Measurements from ENCODE around the gene LCMT1. TPM values are rescaled to one million over a fixed set of nuclear protein-coding genes. Genes with fewer than 3 reads are reported as not detected.
"Not testable (repeated sequence)": the region's sequence is repeated elsewhere in the genome, so short reads cannot be mapped to it uniquely, and the experiment has no call there.

The LCMT1 gene
- total and polyA plus RNA-seq, 4 donors: 40.1 to 70.9 (median 59.0) TPM

GRCh38 chr16:25109643-25110042 lies 1.9 kb upstream of the LCMT1 start:
- Histone ChIP-seq H3K27ac (ENCODE audit: low read depth, low read length) (no peak overlapping the region), H3K27me3 (ENCODE audit: control insufficient read depth, insufficient read depth, low read length) (no peaks in the 10 kb centered on the region), H3K4me1 (ENCODE audit: control insufficient read depth, insufficient read depth, low read length) (peaks cover 31% of the 10 kb centered on the region), H3K4me3 (ENCODE audit: low read depth, low read length) (no peak overlapping the region), H3K36me3 (ENCODE audit: control insufficient read depth, insufficient read depth, low read length) (peaks cover 6% of the 10 kb centered on the region), H3K9me3 (ENCODE audit: control insufficient read depth, insufficient read depth, low read length) (no peaks in the 10 kb centered on the region)
- DNase-seq (ENCODE audit: low read depth in 4 of 6, low spot score in 6 of 6): peak in 1 of 6 donors; percentile 7
- 94% methylated on average over 2 of the region's 4 CpGs for WGBS (ENCODE audit: insufficient coverage)

GRCh38 chr16:25110387-25110947 lies 1.1 kb upstream of the LCMT1 start:
- Histone ChIP-seq H3K36me3 (ENCODE audit: control insufficient read depth, insufficient read depth, low read length) (peaks cover 10% of the 10 kb centered on the region), H3K4me1 (ENCODE audit: control insufficient read depth, insufficient read depth, low read length) (peaks cover 31% of the 10 kb centered on the region), H3K4me3 (ENCODE audit: low read depth, low read length) (peak overlapping the region; percentile 96), H3K27ac (ENCODE audit: low read depth, low read length) (no peak overlapping the region), H3K27me3 (ENCODE audit: control insufficient read depth, insufficient read depth, low read length) (no peaks in the 10 kb centered on the region), H3K9me3 (ENCODE audit: control insufficient read depth, insufficient read depth, low read length) (no peaks in the 10 kb centered on the region)
- 36% methylated on average over 2 of the region's 8 CpGs for WGBS (ENCODE audit: insufficient coverage)
- DNase-seq (ENCODE audit: low read depth in 4 of 6, low spot score in 6 of 6): no peak

DNA sequence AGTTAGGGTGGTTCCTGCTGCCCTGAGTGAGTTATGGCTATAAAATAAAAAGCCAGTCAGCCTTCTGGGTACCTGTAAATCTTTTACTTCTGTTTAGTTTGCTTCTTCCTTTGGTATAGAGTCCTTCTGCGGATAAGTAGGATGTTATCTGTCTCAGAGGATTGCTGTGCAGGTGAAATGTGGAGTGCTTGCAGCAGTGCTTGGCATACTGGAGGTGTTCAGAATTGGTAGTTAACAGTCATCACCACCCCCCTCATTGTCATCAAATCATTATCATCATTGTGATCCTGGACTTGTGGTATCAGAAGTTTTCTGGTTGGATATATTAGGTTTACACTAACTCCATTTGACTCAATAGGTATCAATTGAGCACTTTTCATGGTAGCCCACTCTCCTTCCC lies 2.6 kb downstream of the LCMT1 start:
- Histone ChIP-seq H3K4me1 (ENCODE audit: control insufficient read depth, insufficient read depth, low read length) (peaks cover 17% of the 10 kb centered on the region), H3K4me3 (ENCODE audit: low read depth, low read length) (no peak overlapping the region), H3K27me3 (ENCODE audit: control insufficient read depth, insufficient read depth, low read length) (no peaks in the 10 kb centered on the region), H3K27ac (ENCODE audit: low read depth, low read length) (no peak overlapping the region), H3K9me3 (ENCODE audit: control insufficient read depth, insufficient read depth, low read length) (no peaks in the 10 kb centered on the region), H3K36me3 (ENCODE audit: control insufficient read depth, insufficient read depth, low read length) (peaks cover 23% of the 10 kb centered on the region)
- WGBS (ENCODE audit: insufficient coverage): no CpG with 5 or more reads among the region's 1 CpG
- DNase-seq (ENCODE audit: low read depth in 4 of 6, low spot score in 6 of 6): no peak

DNA sequence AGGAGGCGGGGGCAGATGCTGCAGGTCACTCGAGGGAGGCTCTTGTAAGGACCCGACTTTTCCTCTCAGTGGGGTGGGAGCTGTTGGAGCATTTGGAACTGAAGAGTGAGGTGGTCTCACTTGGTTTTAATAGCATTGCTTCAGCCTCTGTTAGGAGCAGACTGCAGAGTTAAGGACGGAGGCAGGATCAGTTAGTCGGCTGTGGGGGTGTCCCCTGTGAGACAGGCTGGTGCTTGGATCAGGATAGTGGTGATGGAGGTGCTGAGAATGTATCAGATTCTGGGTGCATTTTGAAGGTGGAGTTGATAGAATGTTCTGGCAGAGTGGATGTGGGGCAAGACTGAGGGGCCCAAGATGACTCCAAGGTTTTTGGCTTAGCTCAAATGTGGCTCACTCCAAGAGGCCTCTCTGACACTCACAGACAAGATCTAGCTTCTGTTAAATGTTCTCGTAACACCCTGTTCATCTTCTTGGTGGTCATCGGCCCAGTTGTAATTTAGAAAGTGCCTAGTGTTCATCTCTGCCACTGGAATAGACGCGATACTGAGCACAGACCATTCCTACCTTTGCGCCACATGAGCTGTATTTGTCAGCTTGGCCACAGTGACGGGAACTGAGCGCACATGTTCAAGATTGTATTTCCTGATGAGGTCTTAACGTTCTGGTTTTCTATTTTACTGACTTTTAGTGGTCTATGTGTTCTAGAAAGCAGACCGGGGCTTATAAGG lies 7.5 kb downstream of the LCMT1 start:
- H3K9me3 ChIP-seq (ENCODE audit: control insufficient read depth, insufficient read depth, low read length): no peaks in the 10 kb centered on the region
- H3K4me1 ChIP-seq (ENCODE audit: control insufficient read depth, insufficient read depth, low read length): no peaks in the 10 kb centered on the region
- no peak for DNase-seq (ENCODE audit: low read depth in 4 of 6, low spot score in 6 of 6)
- H3K27ac ChIP-seq (ENCODE audit: low read depth, low read length): no peak overlapping the region
- no peaks in the 10 kb centered on the region for H3K27me3 ChIP-seq (ENCODE audit: control insufficient read depth, insufficient read depth, low read length)
- H3K36me3 ChIP-seq (ENCODE audit: control insufficient read depth, insufficient read depth, low read length): peaks cover 26% of the 10 kb centered on the region
- WGBS (ENCODE audit: insufficient coverage): 94% methylated on average over 10 of the region's 14 CpGs
- H3K4me3 ChIP-seq (ENCODE audit: low read depth, low read length): no peak overlapping the region

DNA sequence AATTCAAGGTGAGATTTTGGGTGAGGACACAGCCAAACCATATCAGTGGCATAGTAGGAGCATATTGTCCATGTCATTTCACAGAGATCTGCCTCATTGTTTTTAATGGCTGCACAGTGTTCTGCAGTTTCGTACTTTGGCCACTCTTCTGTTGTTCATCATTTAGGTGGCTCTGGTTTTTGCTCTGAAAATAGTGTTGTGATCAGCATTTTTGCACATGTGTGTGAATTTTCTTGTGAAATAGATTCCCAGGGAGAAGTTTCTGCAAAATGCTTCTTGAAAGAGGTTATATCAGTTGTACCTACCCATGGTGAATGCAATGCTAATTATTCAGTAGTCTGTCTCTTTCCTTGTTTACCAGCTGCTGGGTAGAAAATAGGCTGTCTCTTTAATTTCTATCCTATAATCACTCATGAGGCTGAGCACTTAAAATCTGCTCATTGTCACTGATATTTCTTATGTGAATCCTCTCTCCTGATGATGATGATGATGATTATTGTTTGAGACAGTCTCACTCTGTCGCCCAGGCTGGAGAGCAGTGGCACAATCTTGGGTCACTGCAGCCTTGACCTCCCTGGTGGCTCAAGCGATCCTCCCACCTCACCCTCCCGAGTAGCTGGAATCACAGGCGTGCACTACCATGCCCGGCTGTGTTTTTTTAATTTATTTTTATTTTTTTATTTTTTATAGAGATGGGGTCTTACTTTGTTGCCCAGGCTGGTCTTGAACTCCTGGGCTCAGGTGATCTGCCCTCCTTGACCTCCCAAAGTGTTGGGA lies 10.5 kb downstream of the LCMT1 start:
- no peaks in the 10 kb centered on the region for H3K9me3 ChIP-seq (ENCODE audit: control insufficient read depth, insufficient read depth, low read length)
- no peaks in the 10 kb centered on the region for H3K27me3 ChIP-seq (ENCODE audit: control insufficient read depth, insufficient read depth, low read length)
- H3K27ac ChIP-seq (ENCODE audit: low read depth, low read length): no peak overlapping the region
- 43% methylated on average over 1 of the region's 6 CpGs for WGBS (ENCODE audit: insufficient coverage)
- H3K4me1 ChIP-seq (ENCODE audit: control insufficient read depth, insufficient read depth, low read length): no peaks in the 10 kb centered on the region
- H3K36me3 ChIP-seq (ENCODE audit: control insufficient read depth, insufficient read depth, low read length): peaks cover 16% of the 10 kb centered on the region
- no peak overlapping the region for H3K4me3 ChIP-seq (ENCODE audit: low read depth, low read length)
- no peak for DNase-seq (ENCODE audit: low read depth in 4 of 6, low spot score in 6 of 6)

DNA sequence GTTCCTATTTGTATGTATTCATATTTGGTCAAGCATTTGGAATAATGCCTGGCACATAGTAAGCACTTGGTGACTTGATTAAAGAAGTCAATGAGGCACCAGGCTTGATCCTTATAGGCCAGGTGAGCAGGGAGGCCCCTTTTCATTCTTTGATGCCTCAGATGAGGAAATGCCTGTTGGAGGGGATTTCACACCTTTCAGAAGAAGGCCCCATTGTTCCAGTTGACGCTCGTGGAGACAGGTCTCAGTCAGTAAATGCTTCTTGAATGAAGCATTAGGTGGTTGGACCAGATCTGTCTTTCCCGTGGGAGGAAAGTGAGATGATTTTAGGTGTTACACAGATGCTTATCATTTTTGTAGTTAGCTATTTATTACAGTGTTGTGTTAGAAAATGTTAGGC lies 13.0 kb downstream of the LCMT1 start:
- 67% methylated on average over 3 of the region's 3 CpGs for WGBS (ENCODE audit: insufficient coverage)
- H3K9me3 ChIP-seq (ENCODE audit: control insufficient read depth, insufficient read depth, low read length): no peaks in the 10 kb centered on the region
- H3K27ac ChIP-seq (ENCODE audit: low read depth, low read length): no peak overlapping the region
- H3K4me1 ChIP-seq (ENCODE audit: control insufficient read depth, insufficient read depth, low read length): no peaks in the 10 kb centered on the region
- H3K27me3 ChIP-seq (ENCODE audit: control insufficient read depth, insufficient read depth, low read length): no peaks in the 10 kb centered on the region
- peaks cover 10% of the 10 kb centered on the region for H3K36me3 ChIP-seq (ENCODE audit: control insufficient read depth, insufficient read depth, low read length)
- no peak for DNase-seq (ENCODE audit: low read depth in 4 of 6, low spot score in 6 of 6)
- H3K4me3 ChIP-seq (ENCODE audit: low read depth, low read length): no peak overlapping the region

GRCh38 chr16:25126086-25126666 lies 14.6 kb downstream of the LCMT1 start:
- DNase-seq (ENCODE audit: low read depth in 4 of 6, low spot score in 6 of 6); H3K36me3 ChIP-seq (ENCODE audit: control insufficient read depth, insufficient read depth, low read length); H3K9me3 ChIP-seq (ENCODE audit: control insufficient read depth, insufficient read depth, low read length); H3K4me1 ChIP-seq (ENCODE audit: control insufficient read depth, insufficient read depth, low read length); H3K27ac ChIP-seq (ENCODE audit: low read depth, low read length); H3K27me3 ChIP-seq (ENCODE audit: control insufficient read depth, insufficient read depth, low read length); H3K4me3 ChIP-seq (ENCODE audit: low read depth, low read length): not testable (repeated sequence)
- WGBS (ENCODE audit: insufficient coverage): 78% methylated on average over 10 of the region's 13 CpGs

DNA sequence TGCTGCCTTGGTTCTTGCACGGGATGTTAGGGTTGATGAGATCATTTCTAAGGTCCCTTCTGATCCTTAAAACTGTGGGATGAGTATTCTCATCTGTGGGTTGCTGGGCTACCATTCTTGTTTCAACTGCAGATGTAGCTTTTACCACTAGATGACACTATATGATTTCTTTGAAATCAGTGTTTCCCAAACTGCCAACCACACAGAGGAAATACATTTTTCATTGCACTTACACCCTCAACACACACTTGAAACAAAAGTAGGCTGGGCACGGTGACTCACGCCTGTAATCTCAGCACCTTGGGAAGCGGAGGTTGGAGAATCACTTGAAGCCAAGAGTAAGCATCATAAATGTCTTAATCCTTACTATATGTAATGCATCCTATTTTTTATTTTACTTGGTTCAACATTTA lies 15.3 kb downstream of the LCMT1 start:
- Histone ChIP-seq H3K36me3 (ENCODE audit: control insufficient read depth, insufficient read depth, low read length) (peaks cover 9% of the 10 kb centered on the region), H3K27ac (ENCODE audit: low read depth, low read length) (no peak overlapping the region), H3K27me3 (ENCODE audit: control insufficient read depth, insufficient read depth, low read length) (no peaks in the 10 kb centered on the region), H3K4me3 (ENCODE audit: low read depth, low read length) (no peak overlapping the region), H3K4me1 (ENCODE audit: control insufficient read depth, insufficient read depth, low read length) (no peaks in the 10 kb centered on the region), H3K9me3 (ENCODE audit: control insufficient read depth, insufficient read depth, low read length) (no peaks in the 10 kb centered on the region)
- peak in 2 of 6 donors; percentile 35 to 74 for DNase-seq (ENCODE audit: low read depth in 4 of 6, low spot score in 6 of 6)
- WGBS (ENCODE audit: insufficient coverage): no CpG with 5 or more reads among the region's 4 CpGs

DNA sequence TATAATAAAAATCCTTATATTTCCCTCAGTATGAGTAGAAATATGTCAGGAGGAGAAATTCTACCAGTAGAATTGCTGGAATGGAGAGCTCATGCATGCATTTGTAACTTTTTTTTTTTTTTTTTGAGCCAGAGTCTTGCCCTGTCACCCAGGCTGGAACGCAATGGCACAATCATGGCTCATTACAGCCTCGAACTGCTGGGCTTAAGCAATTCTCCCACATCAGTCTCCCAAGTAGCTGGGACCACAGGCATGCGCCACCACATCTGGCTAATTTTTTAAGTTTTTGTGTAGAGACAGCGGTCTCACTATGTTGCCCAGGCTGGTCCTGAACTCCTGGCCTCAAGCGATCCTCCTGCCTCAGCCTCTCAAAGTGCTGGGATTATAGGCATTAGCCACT lies 21.2 kb downstream of the LCMT1 start:
- H3K9me3 ChIP-seq (ENCODE audit: control insufficient read depth, insufficient read depth, low read length); H3K4me1 ChIP-seq (ENCODE audit: control insufficient read depth, insufficient read depth, low read length); H3K4me3 ChIP-seq (ENCODE audit: low read depth, low read length); H3K27me3 ChIP-seq (ENCODE audit: control insufficient read depth, insufficient read depth, low read length); DNase-seq (ENCODE audit: low read depth in 4 of 6, low spot score in 6 of 6); H3K27ac ChIP-seq (ENCODE audit: low read depth, low read length): not testable (repeated sequence)
- H3K36me3 ChIP-seq (ENCODE audit: control insufficient read depth, insufficient read depth, low read length): peaks cover 47% of the 10 kb centered on the region
- 100% methylated on average over 1 of the region's 5 CpGs for WGBS (ENCODE audit: insufficient coverage)
